ENCODE results near the gene PCDHA10.

- no peak for TF ChIP-seq POLR2A (IDR thresholded peaks at IDR 0.05; ENCODE audit: low read length)
- no peak for TF ChIP-seq EP300 (IDR thresholded peaks at IDR 0.05)
- no peak; the same call in 2 of the 3 replicates for TF ChIP-seq CTCF (IDR thresholded peaks at IDR 0.05)
- no peak for TF ChIP-seq RARB (CRISPR knock-in tag; IDR thresholded peaks at IDR 0.05)
- TF ChIP-seq RCOR1 (IDR thresholded peaks at IDR 0.05; ENCODE audit: low read depth, low read length), result no peak
These were observed 13.8 kb downstream of the PCDHA10 start for GRCh38 chr5:140869555-140869886.
